HK-2 (cell line): ENCODE results near the gene KLK7.

Experiments
- DNase-seq: peaks from one replicate; pipeline ENCODE4 v3.0.0-alpha.2; 2018; ENCODE audit not compliant: unreplicated experiment

Gene KLK7

GRCh38 chr19:50933640-50934039, 50.1 kb downstream of the KLK7 start:
- DNase-seq, result no peak

- no peak for DNase-seq
Measured at GRCh38 chr19:50932690-50933083, 51.0 kb downstream of the KLK7 start.

GRCh38 chr19:50932018-50932689, 51.6 kb downstream of the KLK7 start:
- no peak for DNase-seq

- no peak for DNase-seq
Measured at GRCh38 chr19:50931023-50931422, 52.7 kb downstream of the KLK7 start.

- no peak for DNase-seq
Measured at GRCh38 chr19:50928831-50929230, 54.9 kb downstream of the KLK7 start.
